A549 treated with AZD9567 at 1 μM for 4 hours (cell line): Measurements from ENCODE around the gene SLC10A3. TPM values are rescaled to one million over a fixed set of nuclear protein-coding genes. Genes with fewer than 3 reads are reported as not detected.

Experiments
- total RNA-seq: library from RNA; stranded (reverse); fragments of 200-300 nt; extraction: Qiagen RNA extraction; gene quantifications from 5 replicates; pipeline ENCODE4 v1.2.3, GENCODE V29; 2022; ENCODE audit not compliant: insufficient read depth

Gene SLC10A3, protein sequence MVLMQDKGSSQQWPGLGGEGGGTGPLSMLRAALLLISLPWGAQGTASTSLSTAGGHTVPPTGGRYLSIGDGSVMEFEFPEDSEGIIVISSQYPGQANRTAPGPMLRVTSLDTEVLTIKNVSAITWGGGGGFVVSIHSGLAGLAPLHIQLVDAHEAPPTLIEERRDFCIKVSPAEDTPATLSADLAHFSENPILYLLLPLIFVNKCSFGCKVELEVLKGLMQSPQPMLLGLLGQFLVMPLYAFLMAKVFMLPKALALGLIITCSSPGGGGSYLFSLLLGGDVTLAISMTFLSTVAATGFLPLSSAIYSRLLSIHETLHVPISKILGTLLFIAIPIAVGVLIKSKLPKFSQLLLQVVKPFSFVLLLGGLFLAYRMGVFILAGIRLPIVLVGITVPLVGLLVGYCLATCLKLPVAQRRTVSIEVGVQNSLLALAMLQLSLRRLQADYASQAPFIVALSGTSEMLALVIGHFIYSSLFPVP
- 43.3 to 46.5 TPM (median 44.4 TPM) in 5 replicates for total RNA-seq

DNA sequence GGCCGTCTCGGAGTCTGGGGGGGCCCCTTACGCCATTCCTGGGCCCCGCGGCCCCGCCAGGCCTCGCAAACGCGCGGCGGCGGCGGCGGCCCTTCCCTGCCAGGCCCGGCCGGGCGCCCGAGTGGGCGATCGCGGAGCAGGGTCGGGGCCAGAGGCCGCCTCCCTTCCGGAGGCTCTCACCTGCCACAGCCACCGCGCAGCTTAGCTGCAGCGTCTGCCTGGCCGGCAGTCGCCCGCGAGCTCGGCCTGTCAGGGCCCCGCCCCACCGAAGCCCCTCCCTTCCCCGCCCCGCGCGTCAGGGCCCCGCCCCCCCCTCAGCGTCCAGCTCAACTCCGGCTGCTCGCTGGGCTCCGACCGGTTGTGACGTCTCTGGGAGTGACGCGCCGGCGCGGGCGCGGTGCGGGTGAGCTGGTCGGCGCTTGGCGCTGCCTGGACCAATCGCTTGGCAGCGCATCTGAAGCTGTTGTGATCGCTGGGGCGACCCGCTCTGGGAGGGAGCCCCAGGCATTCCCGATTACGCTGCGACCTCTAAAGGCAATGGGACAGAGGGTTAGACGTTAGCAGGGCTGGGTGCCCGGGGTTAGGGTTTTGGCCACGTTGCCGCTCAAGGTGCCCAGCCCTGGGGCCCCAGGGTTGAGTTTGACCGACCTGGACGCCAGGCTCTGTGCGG, at the start of gene SLC10A3:
Gene SLC10A3 (minus strand): TSS at position 216 of the 670 bp plus-strand sequence. CDS start 1,689 bp downstream, outside the sequence.

DNA sequence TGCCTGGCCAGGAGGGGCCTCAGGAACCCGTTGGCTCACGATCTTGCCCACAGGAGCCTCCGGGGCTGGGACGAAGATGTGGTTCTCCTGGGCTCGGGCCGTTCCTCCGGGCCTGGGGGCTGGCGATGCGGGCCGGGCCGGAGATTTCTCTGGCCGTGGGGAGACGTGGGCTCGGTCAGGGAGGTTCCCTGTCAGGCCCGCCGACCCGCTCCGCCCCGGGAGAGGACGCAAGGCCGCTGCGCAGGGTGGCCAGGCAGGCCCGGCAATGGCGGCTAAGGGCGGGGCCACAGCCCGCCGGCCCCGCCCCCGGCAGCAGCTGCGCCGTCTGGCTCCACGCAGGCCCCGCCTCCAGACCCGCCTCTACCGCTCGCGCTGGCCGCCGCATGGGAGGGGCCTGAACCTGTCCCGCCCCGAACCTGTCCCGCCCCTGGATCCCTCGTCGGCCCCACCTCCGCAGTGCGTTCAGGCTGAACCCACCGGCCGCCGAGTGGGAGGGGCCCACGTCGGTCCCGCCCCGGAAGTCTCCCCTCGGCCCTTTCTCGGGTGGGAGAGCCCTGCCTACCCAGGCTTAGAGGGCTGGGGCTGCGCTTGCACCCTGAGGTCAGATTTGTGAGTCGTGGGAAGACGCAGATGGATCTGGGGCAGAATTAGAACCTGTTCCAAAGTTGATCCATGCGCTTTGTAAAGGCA, 25.7 kb upstream of the SLC10A3 start, which contains the start of gene FAM3A:
Gene FAM3A (minus strand): TSS at position 267 of the 690 bp plus-strand sequence. CDS start 460 bp downstream, outside the sequence.

GRCh38 chrX:154486396-154487207, 3.8 kb downstream of the SLC10A3 start, which contains the start of gene UBL4A:
TSS of gene UBL4A (minus strand) at chrX:154486615. CDS start at chrX:154486584, 31 bp downstream.

DNA sequence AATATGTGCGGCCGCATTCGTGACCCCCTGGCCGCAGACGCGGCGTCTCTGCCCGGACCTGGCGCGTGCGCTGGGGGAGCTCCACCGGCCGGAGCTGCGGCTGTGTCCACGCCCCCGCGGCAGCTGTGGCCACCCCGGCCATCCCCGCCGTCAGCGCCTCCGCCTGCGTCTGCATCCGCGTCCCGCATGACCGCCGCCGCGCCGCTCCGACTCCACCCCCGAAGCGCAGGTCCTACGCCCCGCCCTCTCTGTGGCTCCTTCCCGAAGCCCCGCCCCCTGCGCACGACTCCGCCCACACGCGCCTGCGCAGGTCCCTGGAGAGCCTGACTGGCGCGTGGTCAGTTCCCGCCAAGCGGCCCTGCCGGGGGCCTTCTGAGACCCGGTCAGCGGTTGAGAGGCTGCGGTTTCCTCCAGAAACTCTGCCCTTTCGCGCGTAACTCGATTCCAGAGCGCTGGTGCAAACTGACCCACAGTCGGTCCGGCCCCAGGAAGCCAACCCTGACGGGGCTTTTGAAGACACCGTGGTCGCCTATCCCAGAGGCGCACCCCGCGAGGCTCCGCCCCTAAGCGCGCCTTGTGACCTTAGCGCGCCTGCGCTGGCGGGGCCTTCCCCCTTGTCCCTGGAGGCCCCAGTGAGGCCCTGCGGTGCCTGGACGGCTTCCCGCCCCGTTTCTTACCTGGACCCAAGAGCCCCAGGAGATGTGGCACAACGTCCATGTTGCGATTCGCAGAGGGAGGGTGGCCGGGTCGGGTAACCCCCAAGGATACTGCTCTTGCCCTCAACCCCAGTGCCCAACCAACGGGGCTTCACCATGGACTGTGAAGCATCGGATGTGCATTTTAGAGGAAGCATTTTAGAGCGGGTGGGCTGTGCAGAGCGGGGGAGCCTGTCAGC, 11.5 kb downstream of the SLC10A3 start, which contains the start of gene LAGE3:
Gene LAGE3 (minus strand): TSS at position 554 of the 895 bp plus-strand sequence. CDS start 366 bp downstream, at position 188.

DNA sequence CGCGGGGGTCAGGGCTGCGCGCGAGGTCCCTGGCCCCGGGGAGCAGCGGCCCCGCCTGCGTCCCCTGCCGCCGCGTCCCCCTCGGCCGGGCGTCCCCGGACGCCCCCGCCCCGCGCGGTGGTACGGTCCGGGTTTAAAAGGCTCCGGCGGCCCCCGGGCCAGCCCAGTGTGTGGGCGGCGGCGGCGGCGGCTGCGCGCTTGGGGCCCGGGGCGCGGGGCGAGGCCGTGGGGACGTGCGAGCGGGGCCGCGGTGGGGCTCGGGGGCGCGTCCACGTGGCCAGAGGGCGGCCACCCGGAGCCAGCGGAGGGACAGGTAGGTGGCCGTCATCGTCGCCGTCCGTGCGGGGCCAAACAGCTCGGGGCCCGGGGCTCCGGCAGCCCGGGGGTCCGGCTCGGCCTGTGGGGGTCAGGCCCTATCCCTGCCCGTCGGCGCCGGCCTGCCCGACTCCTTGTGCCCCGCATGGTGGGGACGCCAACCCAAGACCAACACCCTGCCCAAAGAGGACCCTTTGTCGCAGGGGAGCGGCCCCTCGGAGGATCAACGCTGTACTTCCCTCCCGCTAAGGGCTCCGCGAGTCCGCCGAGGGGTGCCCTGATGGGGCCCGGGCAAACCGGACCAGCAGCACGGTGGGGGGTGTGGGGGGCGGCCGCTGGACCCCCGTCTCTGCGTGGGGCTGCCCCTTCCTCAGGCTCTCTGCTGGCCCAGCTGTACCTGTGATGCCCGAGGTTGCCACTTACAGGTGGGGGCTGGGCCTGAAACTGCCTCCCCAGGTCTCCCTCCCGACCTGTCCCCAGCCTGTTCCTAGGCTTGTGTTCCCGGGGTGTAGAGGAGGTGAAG, 32.1 kb downstream of the SLC10A3 start, which contains the start of gene PLXNA3:
Gene PLXNA3 (plus strand): TSS at position 166 of the 838 bp plus-strand sequence. CDS start 1,903 bp downstream, outside the sequence.

DNA sequence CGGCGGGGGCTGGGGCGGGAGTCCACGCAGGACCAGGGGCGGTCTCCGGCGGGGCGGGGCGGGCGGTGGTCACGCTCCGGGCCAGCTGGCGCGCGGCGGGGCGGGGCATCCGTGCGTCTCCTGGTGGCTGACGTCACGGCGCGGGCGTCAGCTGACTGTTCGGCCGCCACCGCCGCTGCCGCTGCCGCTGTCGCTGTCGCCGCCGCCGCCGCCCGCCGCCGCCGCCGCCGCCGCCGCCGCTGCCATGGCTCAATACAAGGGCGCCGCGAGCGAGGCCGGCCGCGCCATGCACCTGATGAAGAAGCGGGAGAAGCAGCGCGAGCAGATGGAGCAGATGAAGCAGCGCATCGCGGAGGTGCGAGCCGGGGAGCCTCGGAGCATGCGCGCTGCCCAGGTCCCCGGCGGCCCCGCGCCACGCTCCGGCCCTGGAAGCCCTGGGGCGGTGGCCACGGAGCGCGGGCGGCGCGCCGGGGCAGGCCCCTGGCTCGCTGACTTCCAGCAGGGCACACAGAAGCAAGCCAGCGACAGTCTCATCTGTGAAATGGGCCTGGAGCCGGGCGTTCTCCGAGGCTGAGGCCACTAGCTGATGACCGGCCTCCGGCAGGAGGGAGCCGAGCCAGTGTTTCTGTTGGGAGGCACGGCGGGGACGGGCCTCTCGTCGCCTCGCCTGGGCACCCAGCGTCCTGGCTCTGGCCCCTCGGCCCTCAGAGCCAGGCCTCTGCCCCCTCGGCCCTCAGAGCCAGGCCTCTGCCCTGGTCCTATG, 46.3 kb downstream of the SLC10A3 start, which contains the start of gene FAM50A:
Gene FAM50A (plus strand): TSS at position 150 of the 763 bp plus-strand sequence. CDS start 95 bp downstream, at position 245.

Other genes with a start within 250 kb of the SLC10A3 start
- gene OPN1MW3, start 233.0 kb downstream of the SLC10A3 start, total RNA-seq = not detected in 5 replicates
- not detected in 5 replicates for gene TEX28, start 195.5 kb downstream of the SLC10A3 start, total RNA-seq
- gene TKTL1, start 194.8 kb downstream of the SLC10A3 start, total RNA-seq = 0.03 to 0.06 TPM in 2 of 5 replicates, not detected in the others
- 1,398 to 1,786 TPM (median 1,537 TPM) in 5 replicates for gene FLNA, start 116.0 kb downstream of the SLC10A3 start, total RNA-seq
- gene EMD, start 111.3 kb downstream of the SLC10A3 start, total RNA-seq = 139 to 167 TPM (median 160 TPM) in 5 replicates
- gene RPL10, start 92.3 kb downstream of the SLC10A3 start, total RNA-seq = 5,537 to 5,934 TPM (median 5,663 TPM) in 5 replicates
- 28.0 to 33.0 TPM (median 30.2 TPM) in 5 replicates for gene DNASE1L1, start 81.4 kb downstream of the SLC10A3 start, total RNA-seq
- gene TAFAZZIN, start 79.1 kb downstream of the SLC10A3 start, total RNA-seq = 20.0 to 39.1 TPM (median 37.4 TPM) in 5 replicates
- gene ATP6AP1, start 62.0 kb downstream of the SLC10A3 start, total RNA-seq = 86.0 to 111 TPM (median 105 TPM) in 5 replicates
- 99.0 to 111 TPM (median 108 TPM) in 5 replicates for gene GDI1, start 53.5 kb downstream of the SLC10A3 start, total RNA-seq
- gene FAM50A, start 46.5 kb downstream of the SLC10A3 start, total RNA-seq = 87.7 to 122 TPM (median 113 TPM) in 5 replicates
- 14.0 to 24.4 TPM (median 20.9 TPM) in 5 replicates for gene PLXNA3, start 32.3 kb downstream of the SLC10A3 start, total RNA-seq
- 47.4 to 71.3 TPM (median 68.7 TPM) in 5 replicates for gene LAGE3, start 11.3 kb downstream of the SLC10A3 start, total RNA-seq
- gene UBL4A, start 4.0 kb downstream of the SLC10A3 start, total RNA-seq = 62.5 to 67.8 TPM (median 64.3 TPM) in 5 replicates
- 40.7 to 46.1 TPM (median 45.3 TPM) in 5 replicates for gene FAM3A, start 25.6 kb upstream of the SLC10A3 start, total RNA-seq
- 1,265 to 1,646 TPM (median 1,455 TPM) in 5 replicates for gene G6PD, start 56.2 kb upstream of the SLC10A3 start, total RNA-seq
- 33.2 to 47.2 TPM (median 44.4 TPM) in 5 replicates for gene IKBKG, start 57.0 kb upstream of the SLC10A3 start, total RNA-seq
- 0.10 TPM in 1 of 5 replicates, not detected in the others for gene CTAG1A, start 94.5 kb upstream of the SLC10A3 start, total RNA-seq
- not detected in 5 replicates for gene CTAG1B, start 128.7 kb upstream of the SLC10A3 start, total RNA-seq
- gene CTAG2, start 162.9 kb upstream of the SLC10A3 start, total RNA-seq = not detected in 5 replicates